ENCODE data around the gene IDH3A. TPM values are rescaled to one million over a fixed set of nuclear protein-coding genes. Genes with fewer than 3 reads are reported as not detected.

Gene IDH3A
- total RNA-seq, 1 experiment from 2014 or later = 40.2 TPM

DNA sequence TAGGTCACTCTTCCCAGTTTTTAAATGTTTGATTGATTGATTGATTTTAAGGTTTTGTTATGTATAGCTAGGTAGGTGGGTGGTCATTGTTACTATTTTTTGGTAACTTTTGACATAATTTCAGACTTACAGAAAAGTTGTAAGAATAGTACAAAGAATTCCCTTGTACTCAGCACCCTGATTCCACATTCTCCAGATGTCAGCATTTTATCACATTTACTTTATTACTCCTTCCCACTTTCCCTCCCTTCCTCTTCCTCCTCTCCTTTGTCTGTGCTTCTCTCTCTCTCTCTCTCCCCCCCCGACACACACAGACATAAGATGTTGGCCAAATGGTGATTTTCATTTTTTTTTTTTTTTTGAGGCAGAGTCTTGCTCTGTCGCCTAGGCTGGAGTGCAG lies 14.8 kb downstream of the IDH3A start:
- no peak overlapping the region for H3K4ac ChIP-seq (ENCODE audit: low read depth, low read length)
- no peaks in the 10 kb centered on the region for H3K4me1 ChIP-seq (ENCODE audit: insufficient read depth, low read length)
- H4K20me1 ChIP-seq (ENCODE audit: control insufficient read depth, insufficient read depth, insufficient read length) = no peaks in the 10 kb centered on the region
- no peak overlapping the region for H2BK120ac ChIP-seq (ENCODE audit: low read depth, low read length, poor library complexity, severe bottlenecking)
- Mint-ChIP-seq H3K27ac (no peak overlapping the region), H3K4me1 (no peaks in the 10 kb centered on the region), H3K27me3 (ENCODE audit: low read depth) (no peaks in the 10 kb centered on the region), H3K4me3 (no peak overlapping the region), H3K9me3 (no peaks in the 10 kb centered on the region), H3K36me3 (ENCODE audit: insufficient read depth in 1 of 3, low read depth in 3 of 3) (peaks cover 8 to 66% (median 24%) of the 10 kb centered on the region in 3 experiments; a peak in 6 of 7 replicates)
- H3K23me2 ChIP-seq (ENCODE audit: insufficient read length, low read depth, low read length, poor library complexity, severe bottlenecking) = no peaks in the 10 kb centered on the region
- H2BK20ac ChIP-seq (ENCODE audit: low read depth, low read length, poor library complexity, severe bottlenecking) = no peak overlapping the region
- no peak overlapping the region for H2BK12ac ChIP-seq (ENCODE audit: insufficient read length, low read depth, low read length)
- no peak for DNase-seq
- H2BK15ac ChIP-seq (ENCODE audit: low read depth, low read length) = no peak overlapping the region
- TF ChIP-seq, protein P1, sequence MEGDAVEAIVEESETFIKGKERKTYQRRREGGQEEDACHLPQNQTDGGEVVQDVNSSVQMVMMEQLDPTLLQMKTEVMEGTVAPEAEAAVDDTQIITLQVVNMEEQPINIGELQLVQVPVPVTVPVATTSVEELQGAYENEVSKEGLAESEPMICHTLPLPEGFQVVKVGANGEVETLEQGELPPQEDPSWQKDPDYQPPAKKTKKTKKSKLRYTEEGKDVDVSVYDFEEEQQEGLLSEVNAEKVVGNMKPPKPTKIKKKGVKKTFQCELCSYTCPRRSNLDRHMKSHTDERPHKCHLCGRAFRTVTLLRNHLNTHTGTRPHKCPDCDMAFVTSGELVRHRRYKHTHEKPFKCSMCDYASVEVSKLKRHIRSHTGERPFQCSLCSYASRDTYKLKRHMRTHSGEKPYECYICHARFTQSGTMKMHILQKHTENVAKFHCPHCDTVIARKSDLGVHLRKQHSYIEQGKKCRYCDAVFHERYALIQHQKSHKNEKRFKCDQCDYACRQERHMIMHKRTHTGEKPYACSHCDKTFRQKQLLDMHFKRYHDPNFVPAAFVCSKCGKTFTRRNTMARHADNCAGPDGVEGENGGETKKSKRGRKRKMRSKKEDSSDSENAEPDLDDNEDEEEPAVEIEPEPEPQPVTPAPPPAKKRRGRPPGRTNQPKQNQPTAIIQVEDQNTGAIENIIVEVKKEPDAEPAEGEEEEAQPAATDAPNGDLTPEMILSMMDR (conservative IDR thresholded peaks at IDR 0.05) = no peak
- H3K27me3 ChIP-seq (ENCODE audit: insufficient read depth, low read length) = no peaks in the 10 kb centered on the region
- H4K5ac ChIP-seq (ENCODE audit: insufficient read length, low read depth, low read length) = no peak overlapping the region
- no peak overlapping the region for H3K14ac ChIP-seq (ENCODE audit: insufficient read depth, low read length)
- no peaks in the 10 kb centered on the region for H3K9me3 ChIP-seq (ENCODE audit: control insufficient read depth, low read depth, low read length)
- H2AFZ ChIP-seq (ENCODE audit: low read length) = no peak overlapping the region
- H4K8ac ChIP-seq (replicated peaks; ENCODE audit: insufficient read length, low read depth, low read length) = no peak overlapping the region
- no peak overlapping the region for H3K27ac ChIP-seq (ENCODE audit: insufficient read length, low read depth, low read length)
- H4K91ac ChIP-seq (ENCODE audit: insufficient read length, low read depth, low read length) = no peak overlapping the region
- no peak overlapping the region for H3K9ac ChIP-seq (ENCODE audit: extremely low read depth, insufficient read length, low read length)
- H3K79me2 ChIP-seq (ENCODE audit: insufficient read depth, low read length) = no peaks in the 10 kb centered on the region
- no peak overlapping the region for H2BK5ac ChIP-seq (ENCODE audit: insufficient read length, low read length)
- no peak overlapping the region for H3K23ac ChIP-seq (ENCODE audit: insufficient read length, low read depth, low read length)
- no peak overlapping the region for H3T11ph ChIP-seq (ENCODE audit: low read length)
- no CpG with 5 or more reads among the region's 2 CpGs for WGBS (ENCODE audit: extremely low coverage, insufficient read length, low lambda C conversion rate)
- H3K4me2 ChIP-seq (ENCODE audit: insufficient read depth, insufficient read length, low read length) = no peak overlapping the region
- H3K56ac ChIP-seq (ENCODE audit: insufficient read length, low read depth, low read length) = no peak overlapping the region
- H2AK5ac ChIP-seq (ENCODE audit: insufficient read length, low read length) = no peak overlapping the region
- no peaks in the 10 kb centered on the region for H3K79me1 ChIP-seq (ENCODE audit: insufficient read depth, low read depth, low read length, poor library complexity, severe bottlenecking)
- no peak overlapping the region for H3K18ac ChIP-seq (ENCODE audit: insufficient read length, low read depth, low read length)
